ENCODE measurements around the gene VAMP8. TPM values are rescaled to one million over a fixed set of nuclear protein-coding genes. Genes with fewer than 3 reads are reported as not detected.

Gene VAMP8
- total RNA-seq, 6 donors from 2014 or later, result 62.8 to 289 (median 154) TPM

Small RNA genes lying within 50 kb of the gene (small RNA-seq; reads per million reads assigned to genes)
- gene RN7SL126P, result 0 reads per million in 4 donors

Other genes with a start within 250 kb of the VAMP8 start
- 100 to 1,000 TPM; 128 to 172 (median 147) TPM for gene TGOLN2, start 249.6 kb upstream of the VAMP8 start, total RNA-seq
- gene RETSAT, start 223.1 kb upstream of the VAMP8 start, total RNA-seq, result 10 to 100 TPM; 36.7 to 81.5 (median 57.9) TPM
- 10 to 100 TPM; 13.2 to 82.8 (median 24.1) TPM for gene ELMOD3, start 222.8 kb upstream of the VAMP8 start, total RNA-seq
- gene CAPG, start 167.2 kb upstream of the VAMP8 start, total RNA-seq, result 100 to 1,000 TPM; 169 to 611 (median 375) TPM
- gene SH2D6, start 158.9 kb upstream of the VAMP8 start, total RNA-seq, result under 1 TPM in 1 of 6 donors, not detected in 5; 0.51 TPM
- gene MAT2A, start 38.4 kb upstream of the VAMP8 start, total RNA-seq, result 100 to 1,000 TPM; 108 to 219 (median 168) TPM
- 10 to 100 TPM; 21.2 to 70.6 (median 38.0) TPM for gene GGCX, start 16.1 kb upstream of the VAMP8 start, total RNA-seq
- gene VAMP5, start 6.8 kb downstream of the VAMP8 start, total RNA-seq, result 100 to 1,000 TPM in 1 of 6 donors, 10 to 100 TPM in 5; 20.5 to 105 (median 44.0) TPM
- gene RNF181, start 18.2 kb downstream of the VAMP8 start, total RNA-seq, result 100 to 1,000 TPM in 4 of 6 donors, 10 to 100 TPM in 2; 81.7 to 164 (median 108) TPM
- 10 to 100 TPM; 18.9 to 45.8 (median 32.0) TPM for gene TMEM150A, start 25.1 kb downstream of the VAMP8 start, total RNA-seq
- 10 to 100 TPM; 24.6 to 46.1 (median 34.0) TPM for gene C2orf68, start 34.5 kb downstream of the VAMP8 start, total RNA-seq
- 100 to 1,000 TPM in 1 of 6 donors, 10 to 100 TPM in 5; 36.8 to 176 (median 67.3) TPM for gene USP39, start 38.6 kb downstream of the VAMP8 start, total RNA-seq
- over 10,000 TPM; 10,501 to 67,270 (median 33,394) TPM for gene SFTPB, start 90.6 kb downstream of the VAMP8 start, total RNA-seq
- gene GNLY, start 116.8 kb downstream of the VAMP8 start, total RNA-seq, result 10 to 100 TPM; 12.2 to 24.7 (median 21.0) TPM
- gene ATOH8, start 176.4 kb downstream of the VAMP8 start, total RNA-seq, result 100 to 1,000 TPM in 2 of 6 donors, 10 to 100 TPM in 4; 60.2 to 121 (median 85.1) TPM